Ascending aorta (tissue), 2 donors: Measurements from ENCODE around the gene MRPL30. TPM values are rescaled to one million over a fixed set of nuclear protein-coding genes. Genes with fewer than 3 reads are reported as not detected.

Experiments
- DNase-seq, 2 donors: peaks; one replicate each; pipeline ENCODE4 v3.0.0-alpha.2; 2019; ENCODE audit warnings: low spot score in 2 of 2
- H3K27ac ChIP-seq, 2 donors: fragments of 200-600 bp; sonication (generic); one replicate each; pipeline ENCODE4 v1.5.1; 2016 to 2017; ENCODE audit warnings: mild to moderate bottlenecking in 1 of 2
- H3K27me3 ChIP-seq: fragments of 200-600 bp; sonication (generic); one replicate; pipeline ENCODE4 v1.5.1; 2017
- H3K36me3 ChIP-seq, 2 donors: fragments of 200-600 bp; sonication (generic); one replicate each; pipeline ENCODE4 v1.5.1; 2016
- H3K4me1 ChIP-seq, 2 donors: fragments of 200-600 bp; sonication (generic); one replicate each; pipeline ENCODE4 v1.5.1; 2016 to 2017; ENCODE audit warnings: mild to moderate bottlenecking in 1 of 2
- H3K4me3 ChIP-seq, 2 donors: fragments of 200-600 bp; sonication (generic); one replicate each; pipeline ENCODE4 v1.5.1; 2016 to 2017; ENCODE audit warnings: mild to moderate bottlenecking in 1 of 2
- H3K9me3 ChIP-seq, 2 donors: fragments of 200-600 bp; sonication (generic); one replicate each; pipeline ENCODE4 v1.5.1; 2016
- CTCF ChIP-seq, 3 experiments: fragments of 200-600 bp in 2 of 3; fragments of 450-650 bp in 1 of 3; sonication (generic) in 2 of 3; IDR thresholded peaks; one replicate each; pipeline ENCODE4 v1.5.1; 2016 to 2019; ENCODE audit warnings: antibody characterized with exemption in 3 of 3, mild to moderate bottlenecking in 1 of 3, moderate library complexity in 1 of 3
- intact Hi-C: fragments of 100-400 bp; cut with DNase I; formaldehyde crosslinking; loops from one replicate; pipeline ENCODE4 v1.15.1; 2023
- total RNA-seq: library from RNA; depleted of rRNA; stranded (reverse); fragments of >200 nt; gene quantifications from one replicate; pipeline ENCODE4 v1.1.0, GENCODE V29; 2016

The MRPL30 gene
- total RNA-seq, 1 donor from 2014 or later = 32.6 TPM

- H3K4me3 ChIP-seq = peak within 1 kb of the TSS; percentile 80 to 95
- peak; percentile 74 to 96 for DNase-seq
- intact Hi-C loops = loop anchor here (1.0 kb wide), 2 partner anchors 13 to 40 kb away; partner anchors contain the start of genes LIPT1, MITD1, MRPL30 and TSGA10
- TF ChIP-seq CTCF (IDR thresholded peaks at IDR 0.05) = no peak
- H3K36me3 ChIP-seq = no peaks in the 10 kb centered on the region
- H3K9me3 ChIP-seq = no peaks in the 10 kb centered on the region
- H3K27ac ChIP-seq = peak within 1 kb of the TSS; percentile 71 to 86
- no peaks in the 10 kb centered on the region for H3K27me3 ChIP-seq
- H3K4me1 ChIP-seq = peaks cover 0 to 4% of the 10 kb centered on the region in 2 donors
Observed at GRCh38 chr2:99141110-99142108, 39.6 kb upstream of the MRPL30 start, which contains the start of gene C2orf15. Gene C2orf15 (plus strand): TSS chr2:99141707. CDS start chr2:99150559, 8,852 bp downstream.

GRCh38 chr2:99150706-99151105 is 30.3 kb upstream of the MRPL30 start:
- intact Hi-C loops = loop anchor here (5.0 to 10.0 kb wide), 4 partner anchors 342 to 1486 kb away; partner anchors contain the start of genes ACTR1B, C2orf92, COA5 and REV1
- TF ChIP-seq CTCF (IDR thresholded peaks at IDR 0.05) = no peak
- no peak for DNase-seq
- Histone ChIP-seq H3K4me3 (no peak overlapping the region), H3K9me3 (no peaks in the 10 kb centered on the region), H3K27ac (no peak overlapping the region), H3K4me1 (peaks cover 0 to 5% of the 10 kb centered on the region in 2 donors), H3K27me3 (no peaks in the 10 kb centered on the region), H3K36me3 (no peaks in the 10 kb centered on the region)

- H3K4me3 ChIP-seq = no peak overlapping the region
- no peak for TF ChIP-seq CTCF (IDR thresholded peaks at IDR 0.05)
- H3K27me3 ChIP-seq = no peaks in the 10 kb centered on the region
- intact Hi-C loops = loop anchor here (5.0 to 10.0 kb wide), 4 partner anchors 340 to 1488 kb away; partner anchors contain the start of genes ACTR1B, C2orf92, COA5 and REV1
- no peaks in the 10 kb centered on the region for H3K9me3 ChIP-seq
- H3K36me3 ChIP-seq = peaks cover under 1 to 9% of the 10 kb centered on the region in 2 donors
- H3K27ac ChIP-seq = no peak overlapping the region
- no peak for DNase-seq
- H3K4me1 ChIP-seq = peaks cover 0 to 13% of the 10 kb centered on the region in 2 donors
Observed at GRCh38 chr2:99152199-99152895, 28.6 kb upstream of the MRPL30 start.

GRCh38 chr2:99153921-99154604 is 26.9 kb upstream of the MRPL30 start:
- Histone ChIP-seq H3K4me1 (peaks cover 0 to 13% of the 10 kb centered on the region in 2 donors), H3K4me3 (peak overlapping the region; percentile 72 to 73), H3K9me3 (no peaks in the 10 kb centered on the region), H3K36me3 (peaks cover 11 to 12% of the 10 kb centered on the region in 2 donors), H3K27ac (peak overlapping the region; percentile 83 to 84), H3K27me3 (no peaks in the 10 kb centered on the region)
- no peak for DNase-seq
- TF ChIP-seq CTCF (IDR thresholded peaks at IDR 0.05) = no peak
- intact Hi-C loops = loop anchor here (1.0 to 10.0 kb wide), 7 partner anchors 13 to 1489 kb away; partner anchors contain the start of genes ACTR1B, C2orf15, C2orf92 and COA5
